Hepatocyte (in vitro differentiated cells): Measurements from ENCODE around the gene CD22. TPM values are rescaled to one million over a fixed set of nuclear protein-coding genes. Genes with fewer than 3 reads are reported as not detected.

ENCODE experiments used
- DNase-seq: peaks from one replicate; pipeline ENCODE4 v3.0.0-alpha.2; 2016; ENCODE audit warnings: low spot score
- H2AFZ ChIP-seq: fragments of 200-600 bp; sonication (generic); 2 replicates; pipeline ENCODE4 v1.6.0; 2016; ENCODE audit warnings: antibody characterized with exemption, mild to moderate bottlenecking
- H3K27ac ChIP-seq: fragments of 200-600 bp; sonication (generic); 2 replicates; pipeline ENCODE4 v1.5.1; 2016; ENCODE audit warnings: mild to moderate bottlenecking
- H3K27me3 ChIP-seq: fragments of 200-600 bp; sonication (generic); 2 replicates; pipeline ENCODE4 v1.6.1; 2016
- H3K36me3 ChIP-seq: fragments of 200-600 bp; sonication (generic); replicated peaks from 2 replicates; pipeline ENCODE4 v1.5.1; 2016; ENCODE audit warnings: low read depth; ENCODE audit not compliant: insufficient read depth
- H3K4me1 ChIP-seq: fragments of 200-600 bp; sonication (generic); 2 replicates; pipeline ENCODE4 v1.5.1; 2016; ENCODE audit warnings: mild to moderate bottlenecking, moderate library complexity; ENCODE audit not compliant: insufficient read depth
- H3K4me2 ChIP-seq: fragments of 200-600 bp; sonication (generic); 2 replicates; pipeline ENCODE4 v1.6.0; 2016
- H3K4me3 ChIP-seq: fragments of 200-600 bp; sonication (generic); 2 replicates; pipeline ENCODE4 v1.5.1; 2016; ENCODE audit warnings: mild to moderate bottlenecking
- H3K79me2 ChIP-seq: fragments of 200-600 bp; sonication (generic); 2 replicates; pipeline ENCODE4 v1.6.0; 2017; ENCODE audit warnings: mild to moderate bottlenecking
- H3K9me2 ChIP-seq: fragments of 200-600 bp; sonication (generic); replicated peaks from 2 replicates; pipeline ENCODE4 v1.6.0; 2017; ENCODE audit warnings: mild to moderate bottlenecking; ENCODE audit not compliant: insufficient read depth
- H3K9me3 ChIP-seq: fragments of 200-600 bp; sonication (generic); 2 replicates; pipeline ENCODE4 v1.5.1; 2016; ENCODE audit warnings: low read depth, mild to moderate bottlenecking
- H4K20me1 ChIP-seq: fragments of 200-600 bp; sonication (generic); 2 replicates; pipeline ENCODE4 v1.6.0; 2016; ENCODE audit warnings: mild to moderate bottlenecking; ENCODE audit not compliant: insufficient read depth, poor library complexity, severe bottlenecking
- EZH2 ChIP-seq: fragments of 200-600 bp; sonication (generic); IDR thresholded peaks from 2 replicates; pipeline ENCODE4 v1.6.1; 2016; ENCODE audit warnings: antibody characterized with exemption, mild to moderate bottlenecking, borderline replicate concordance
- EZH2phosphoT487 ChIP-seq: fragments of 200-600 bp; sonication (generic); IDR thresholded peaks from one replicate; pipeline ENCODE4 v1.6.1; 2018; ENCODE audit warnings: antibody characterized with exemption, mild to moderate bottlenecking, low read depth, moderate library complexity; ENCODE audit not compliant: unreplicated experiment, severe bottlenecking
- WGBS: methylation state at CpG from one replicate; pipeline ENCODE4 v1.1.6; 2016; ENCODE audit warnings: low lambda C conversion rate; ENCODE audit errors: missing lambda C conversion rate; 5-methylcytosine and 5-hydroxymethylcytosine counted together
- polyA plus RNA-seq: library from polyadenylated mRNA; unstranded; fragments of >200 nt; fragmentation: Nextera tagmentation; extraction: Ambion mirVana; gene quantifications from 2 replicates; pipeline ENCODE4 v1.2.1, GENCODE V29; 2016
- total RNA-seq: library from RNA; depleted of rRNA; stranded (reverse); fragments of >200 nt; gene quantifications from 2 replicates; pipeline ENCODE4 v1.2.3, GENCODE V29; 2014
- TF ChIP-seq, protein P1 (sequence below): fragments of 200-600 bp; sonication (generic); IDR thresholded peaks from 2 replicates; pipeline ENCODE4 v1.5.1; 2016; ENCODE audit warnings: antibody characterized with exemption, mild to moderate bottlenecking; ENCODE audit not compliant: poor library complexity

Gene CD22
- total and polyA plus RNA-seq, 2 experiments from 2014 or later, result 1.6 TPM; not detected in 1

DNA sequence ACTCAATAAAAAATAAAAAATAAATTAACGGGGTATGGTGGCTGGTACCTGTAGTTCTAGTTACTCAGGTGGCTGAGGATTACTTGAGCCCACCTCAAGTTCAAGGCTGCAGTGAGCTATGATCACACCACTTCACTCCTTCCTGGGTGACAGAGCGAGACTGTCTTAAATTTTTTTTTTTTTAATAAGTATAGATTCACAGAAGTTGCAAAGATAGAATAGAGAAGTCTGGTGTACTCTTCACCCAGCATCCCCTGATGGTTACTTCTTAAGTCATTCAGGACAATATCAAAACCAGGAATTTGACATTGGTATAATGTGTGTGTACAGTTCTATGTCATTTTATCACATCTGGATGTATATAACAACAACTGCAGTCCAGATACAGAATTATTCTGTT, 7.7 kb upstream of the CD22 start:
- Histone ChIP-seq H4K20me1 (no peaks in the 10 kb centered on the region), H3K79me2 (no peaks in the 10 kb centered on the region), H3K36me3 (no peaks in the 10 kb centered on the region), H2AFZ (no peak overlapping the region), H3K27ac (no peak overlapping the region), H3K4me1 (peaks cover 6% of the 10 kb centered on the region), H3K4me3 (no peak overlapping the region), H3K9me2 (no peaks in the 10 kb centered on the region), H3K4me2 (no peak overlapping the region), H3K9me3 (no peaks in the 10 kb centered on the region), H3K27me3 (no peaks in the 10 kb centered on the region)
- TF ChIP-seq, protein P1, sequence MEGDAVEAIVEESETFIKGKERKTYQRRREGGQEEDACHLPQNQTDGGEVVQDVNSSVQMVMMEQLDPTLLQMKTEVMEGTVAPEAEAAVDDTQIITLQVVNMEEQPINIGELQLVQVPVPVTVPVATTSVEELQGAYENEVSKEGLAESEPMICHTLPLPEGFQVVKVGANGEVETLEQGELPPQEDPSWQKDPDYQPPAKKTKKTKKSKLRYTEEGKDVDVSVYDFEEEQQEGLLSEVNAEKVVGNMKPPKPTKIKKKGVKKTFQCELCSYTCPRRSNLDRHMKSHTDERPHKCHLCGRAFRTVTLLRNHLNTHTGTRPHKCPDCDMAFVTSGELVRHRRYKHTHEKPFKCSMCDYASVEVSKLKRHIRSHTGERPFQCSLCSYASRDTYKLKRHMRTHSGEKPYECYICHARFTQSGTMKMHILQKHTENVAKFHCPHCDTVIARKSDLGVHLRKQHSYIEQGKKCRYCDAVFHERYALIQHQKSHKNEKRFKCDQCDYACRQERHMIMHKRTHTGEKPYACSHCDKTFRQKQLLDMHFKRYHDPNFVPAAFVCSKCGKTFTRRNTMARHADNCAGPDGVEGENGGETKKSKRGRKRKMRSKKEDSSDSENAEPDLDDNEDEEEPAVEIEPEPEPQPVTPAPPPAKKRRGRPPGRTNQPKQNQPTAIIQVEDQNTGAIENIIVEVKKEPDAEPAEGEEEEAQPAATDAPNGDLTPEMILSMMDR, result no peak
- no peak for TF ChIP-seq EZH2phosphoT487
- no peak for TF ChIP-seq EZH2
- 90% methylated on average over 2 of the region's 2 CpGs for WGBS
- no peak for DNase-seq

DNA sequence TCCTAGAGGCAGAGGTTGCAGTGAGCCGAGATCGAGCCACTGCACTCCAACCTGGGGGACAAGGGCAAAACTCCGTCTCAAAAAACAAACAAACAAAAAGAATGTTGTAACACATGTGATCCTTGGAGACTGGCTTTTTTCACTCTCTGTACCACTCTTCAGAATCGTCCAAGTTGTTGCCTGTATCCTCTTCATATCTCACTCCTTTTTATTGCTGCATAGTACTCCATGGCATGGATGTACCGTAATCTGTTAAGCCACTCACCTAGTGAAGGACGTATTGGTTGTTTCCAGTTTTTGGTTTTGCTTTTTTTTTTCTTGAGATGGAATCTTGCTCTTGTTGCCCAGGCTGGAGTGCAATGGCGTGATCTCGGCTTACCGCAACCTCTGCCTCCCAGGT, 7.0 kb upstream of the CD22 start:
- H4K20me1 ChIP-seq, result no peaks in the 10 kb centered on the region
- H3K4me1 ChIP-seq, result peaks cover 3% of the 10 kb centered on the region
- H3K79me2 ChIP-seq, result no peaks in the 10 kb centered on the region
- 94% methylated on average over 9 of the region's 9 CpGs for WGBS
- no peak for DNase-seq
- TF ChIP-seq EZH2, result no peak
- TF ChIP-seq, protein P1, result no peak
- no peak for TF ChIP-seq EZH2phosphoT487
- H3K9me2 ChIP-seq, result no peaks in the 10 kb centered on the region
- H2AFZ ChIP-seq, result no peak overlapping the region
- no peak overlapping the region for H3K27ac ChIP-seq
- no peaks in the 10 kb centered on the region for H3K36me3 ChIP-seq
- H3K9me3 ChIP-seq, result no peaks in the 10 kb centered on the region
- H3K4me3 ChIP-seq, result no peak overlapping the region
- no peak overlapping the region for H3K4me2 ChIP-seq
- no peaks in the 10 kb centered on the region for H3K27me3 ChIP-seq

DNA sequence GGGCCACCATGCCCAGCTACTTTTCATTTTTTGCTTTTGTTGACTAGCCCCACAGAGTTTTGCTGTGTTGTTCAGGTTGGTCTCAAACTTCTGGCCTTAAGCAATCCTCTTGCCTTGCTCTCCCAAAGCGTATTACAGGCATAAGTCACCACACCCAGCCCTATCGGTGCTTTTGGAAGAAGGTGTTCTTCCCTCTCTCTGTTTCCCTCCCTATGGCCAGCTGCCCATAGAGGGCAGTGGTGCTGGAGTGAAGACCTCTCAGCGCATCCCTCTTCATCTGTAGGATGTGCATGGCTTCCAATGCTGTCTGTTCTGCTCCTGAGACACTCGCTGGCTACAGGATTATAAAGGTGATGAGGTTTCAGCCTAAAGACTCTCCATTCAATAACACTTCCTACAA, 1.3 kb upstream of the CD22 start:
- WGBS, result 61% methylated on average over 4 of the region's 4 CpGs
- no peak overlapping the region for H3K27ac ChIP-seq
- no peak for DNase-seq
- H2AFZ ChIP-seq, result no peak overlapping the region
- H3K27me3 ChIP-seq, result no peaks in the 10 kb centered on the region
- no peak overlapping the region for H3K4me2 ChIP-seq
- no peaks in the 10 kb centered on the region for H3K9me3 ChIP-seq
- H4K20me1 ChIP-seq, result no peaks in the 10 kb centered on the region
- H3K36me3 ChIP-seq, result no peaks in the 10 kb centered on the region
- no peak overlapping the region for H3K4me3 ChIP-seq
- TF ChIP-seq EZH2phosphoT487, result no peak
- TF ChIP-seq, protein P1, result no peak
- no peak for TF ChIP-seq EZH2
- no peaks in the 10 kb centered on the region for H3K9me2 ChIP-seq
- H3K79me2 ChIP-seq, result no peaks in the 10 kb centered on the region
- no peaks in the 10 kb centered on the region for H3K4me1 ChIP-seq

DNA sequence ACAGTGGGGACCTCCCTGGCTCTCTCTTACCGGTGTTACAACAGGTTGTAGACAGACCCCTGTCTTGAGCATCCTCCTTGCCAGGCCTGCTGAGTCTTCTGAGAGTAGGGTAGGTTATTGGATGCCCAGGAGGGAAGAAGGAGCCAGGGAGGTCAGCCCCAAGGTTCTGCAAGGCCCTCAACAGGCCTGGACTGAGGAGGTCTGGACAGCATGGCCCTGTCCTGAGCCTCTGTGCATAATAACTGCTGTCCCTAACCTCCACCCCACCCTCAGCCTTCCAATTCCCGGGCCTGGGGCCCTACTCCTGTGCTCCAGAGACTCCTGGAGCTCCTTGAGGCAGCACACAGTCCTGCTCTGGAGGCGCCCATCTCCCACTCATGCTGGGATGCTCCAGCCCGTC, 336 bp downstream of the CD22 start:
- H3K79me2 ChIP-seq, result no peaks in the 10 kb centered on the region
- no peak for TF ChIP-seq EZH2phosphoT487
- TF ChIP-seq, protein P1, result no peak
- TF ChIP-seq EZH2, result no peak
- H3K4me2 ChIP-seq, result no peak overlapping the region
- no peaks in the 10 kb centered on the region for H3K9me3 ChIP-seq
- H3K27ac ChIP-seq, result no peak overlapping the region
- no peak overlapping the region for H3K4me3 ChIP-seq
- no peaks in the 10 kb centered on the region for H4K20me1 ChIP-seq
- H3K36me3 ChIP-seq, result no peaks in the 10 kb centered on the region
- 82% methylated on average over 4 of the region's 4 CpGs for WGBS
- no peak overlapping the region for H2AFZ ChIP-seq
- no peaks in the 10 kb centered on the region for H3K27me3 ChIP-seq
- no peaks in the 10 kb centered on the region for H3K4me1 ChIP-seq
- no peak for DNase-seq
- no peaks in the 10 kb centered on the region for H3K9me2 ChIP-seq
